Sigmoid colon (tissue), 4 donors: ENCODE measurements around the gene KRIT1.

Source experiments
- CTCF ChIP-seq, 4 experiments: fragments of 450-650 bp in 3 of 4; fragments of 200-600 bp in 1 of 4; IDR thresholded peaks; one replicate each; pipeline ENCODE4 v1.5.1; 2016 to 2019; ENCODE audit warnings: antibody characterized with exemption in 4 of 4, mild to moderate bottlenecking in 3 of 4, moderate library complexity in 2 of 4
- EP300 ChIP-seq, 4 donors: sonication (generic); formaldehyde crosslinking; IDR thresholded peaks; one replicate each; pipeline ENCODE4 v1.6.1; 2017; ENCODE audit warnings: antibody characterized with exemption in 4 of 4

DNA sequence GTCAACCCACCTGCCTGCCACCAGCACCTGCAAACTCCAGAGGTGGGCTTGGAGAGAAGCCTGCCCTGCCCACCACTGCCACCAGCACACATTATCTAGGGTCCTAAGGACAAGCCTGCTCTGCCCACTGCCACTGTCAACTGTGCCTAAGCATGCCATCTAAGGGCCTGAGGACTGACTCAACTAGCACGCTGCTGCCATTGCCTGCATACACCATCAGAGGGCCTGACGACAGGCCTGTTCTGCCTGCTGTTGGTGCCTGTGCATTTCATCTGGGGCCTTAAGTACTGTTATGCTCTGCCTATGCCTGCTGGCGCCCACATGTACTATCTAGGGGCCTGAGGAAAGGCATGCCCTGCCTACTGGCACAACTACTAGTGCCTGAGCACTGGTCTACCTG is 39.7 kb downstream of the KRIT1 start:
- TF ChIP-seq EP300 (IDR thresholded peaks at IDR 0.05) (no peak), CTCF (IDR thresholded peaks at IDR 0.05) (no peak)
